GM12865 (cell line): ENCODE results near the gene SF3B6.

ENCODE experiments used
- DNase-seq: peaks from one replicate; pipeline ENCODE4 v3.0.0; 2010; ENCODE audit warnings: low read depth
- H3K4me3 ChIP-seq: 2 replicates; pipeline ENCODE4 v1.5.1; 2011; ENCODE audit warnings: mild to moderate bottlenecking, low read depth, low read length, control low read depth
- TF ChIP-seq, protein P1 (sequence below): IDR thresholded peaks from 2 replicates; pipeline ENCODE4 v1.5.1; 2011; ENCODE audit warnings: low read length, control low read depth, low read depth, inconsistent platforms; ENCODE audit not compliant: insufficient read depth; ENCODE audit errors: missing control alignments

The SF3B6 gene

DNA sequence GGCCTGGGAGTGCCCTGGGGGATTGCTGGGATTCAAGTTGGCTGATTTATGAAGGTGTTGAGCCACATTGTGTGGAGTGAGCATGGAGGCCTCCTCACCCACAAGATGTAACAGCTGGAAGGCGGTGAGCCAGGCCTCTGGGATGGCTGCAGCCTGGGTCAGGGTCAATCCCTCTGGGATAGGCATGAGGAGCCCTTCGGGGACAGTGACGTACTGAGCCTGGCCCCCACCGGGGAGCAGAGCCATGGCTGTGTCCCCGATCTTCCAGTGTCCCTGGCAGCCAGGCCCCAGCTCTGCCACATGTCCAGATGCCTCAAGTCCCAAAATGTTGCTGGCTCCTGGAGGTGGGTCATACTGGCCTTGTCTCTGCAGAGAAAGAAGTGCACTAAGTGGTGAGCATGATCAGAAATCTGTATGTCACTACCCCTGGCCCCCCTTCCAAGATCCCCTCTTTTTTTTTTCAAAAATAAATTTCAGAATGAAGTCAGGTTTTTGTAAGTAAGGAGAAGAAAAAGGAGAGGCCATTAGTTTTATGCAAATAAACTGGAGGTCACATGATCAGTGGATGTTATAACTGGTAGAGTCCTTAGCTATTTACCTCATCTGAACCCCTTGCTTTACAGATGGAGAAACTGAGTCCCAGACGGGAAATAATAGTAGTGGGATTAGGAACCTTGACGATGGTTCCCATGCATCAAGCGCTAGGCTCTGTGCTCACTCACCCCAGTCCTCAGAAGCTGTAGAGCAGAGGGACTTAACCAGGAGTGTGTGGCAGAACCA lies 6.9 kb upstream of the SF3B6 start:
- no peak for DNase-seq
- TF ChIP-seq, protein P1, sequence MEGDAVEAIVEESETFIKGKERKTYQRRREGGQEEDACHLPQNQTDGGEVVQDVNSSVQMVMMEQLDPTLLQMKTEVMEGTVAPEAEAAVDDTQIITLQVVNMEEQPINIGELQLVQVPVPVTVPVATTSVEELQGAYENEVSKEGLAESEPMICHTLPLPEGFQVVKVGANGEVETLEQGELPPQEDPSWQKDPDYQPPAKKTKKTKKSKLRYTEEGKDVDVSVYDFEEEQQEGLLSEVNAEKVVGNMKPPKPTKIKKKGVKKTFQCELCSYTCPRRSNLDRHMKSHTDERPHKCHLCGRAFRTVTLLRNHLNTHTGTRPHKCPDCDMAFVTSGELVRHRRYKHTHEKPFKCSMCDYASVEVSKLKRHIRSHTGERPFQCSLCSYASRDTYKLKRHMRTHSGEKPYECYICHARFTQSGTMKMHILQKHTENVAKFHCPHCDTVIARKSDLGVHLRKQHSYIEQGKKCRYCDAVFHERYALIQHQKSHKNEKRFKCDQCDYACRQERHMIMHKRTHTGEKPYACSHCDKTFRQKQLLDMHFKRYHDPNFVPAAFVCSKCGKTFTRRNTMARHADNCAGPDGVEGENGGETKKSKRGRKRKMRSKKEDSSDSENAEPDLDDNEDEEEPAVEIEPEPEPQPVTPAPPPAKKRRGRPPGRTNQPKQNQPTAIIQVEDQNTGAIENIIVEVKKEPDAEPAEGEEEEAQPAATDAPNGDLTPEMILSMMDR, result no peak
- H3K4me3 ChIP-seq, result peak overlapping the region; percentile 70

DNA sequence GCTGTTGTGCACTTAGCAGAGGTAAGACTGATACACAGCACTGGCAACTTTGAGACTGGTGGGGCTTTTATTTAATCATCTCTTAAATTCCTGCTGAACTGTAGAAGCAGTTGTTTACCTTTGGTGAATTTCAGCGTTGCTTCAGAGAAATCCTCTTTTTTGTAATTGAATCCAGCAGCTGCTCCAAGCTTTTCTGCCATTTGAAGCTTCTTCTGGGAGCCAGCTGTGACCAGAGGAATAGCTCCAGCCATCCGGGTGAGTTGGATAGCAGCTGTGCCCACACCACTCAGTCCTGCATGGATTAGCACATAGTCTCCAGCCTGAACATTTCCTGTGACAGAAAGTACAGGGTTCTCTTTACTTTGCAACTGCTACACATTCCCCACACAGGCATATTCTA lies 4.6 kb upstream of the SF3B6 start:
- TF ChIP-seq, protein P1, result no peak
- H3K4me3 ChIP-seq, result no peak overlapping the region
- DNase-seq, result no peak

DNA sequence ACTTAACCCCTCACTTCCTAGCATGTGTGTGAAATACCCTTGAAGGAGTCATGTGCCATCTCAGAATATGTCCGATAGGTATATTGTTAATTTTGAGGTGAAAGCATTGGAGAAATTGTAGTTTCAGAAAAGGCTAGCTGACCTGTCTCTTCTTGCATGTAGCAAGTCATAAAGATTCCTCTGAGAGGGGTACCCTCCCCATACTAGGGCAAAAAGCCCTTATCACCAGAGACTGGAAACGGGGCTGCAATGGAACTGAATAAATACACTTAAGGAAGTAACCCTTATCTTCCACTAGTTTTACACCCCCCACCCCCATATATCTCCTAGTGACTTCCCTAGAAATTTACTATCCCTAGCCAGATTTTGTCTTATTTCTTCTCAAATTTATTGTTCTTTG lies 1.8 kb upstream of the SF3B6 start:
- no peak for DNase-seq

DNA sequence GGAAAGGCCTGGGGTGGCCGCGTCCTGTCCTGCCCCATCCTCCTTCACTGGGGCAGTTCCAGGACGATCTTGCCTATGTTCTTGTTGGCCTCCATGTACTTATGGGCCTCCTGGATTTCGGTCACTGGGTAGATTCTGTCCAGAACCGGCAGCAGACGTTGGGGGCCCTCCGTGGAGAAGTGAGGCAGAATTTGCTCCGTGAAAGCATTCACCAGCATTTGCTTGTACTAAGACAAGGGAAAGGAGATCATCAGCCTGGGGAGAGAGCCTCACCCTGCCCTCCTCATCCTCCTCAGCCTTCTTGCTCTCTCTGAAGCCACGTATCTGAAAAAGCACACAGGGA lies 1.4 kb upstream of the SF3B6 start:
- DNase-seq, result no peak
- TF ChIP-seq, protein P1, result no peak
- peak overlapping the region; percentile 72 for H3K4me3 ChIP-seq

More for the DNA sequence above, 1.8 kb upstream of the SF3B6 start:
- TF ChIP-seq, protein P1, result no peak
- H3K4me3 ChIP-seq, result no peak overlapping the region; the same call in 1 of the 2 replicates

DNA sequence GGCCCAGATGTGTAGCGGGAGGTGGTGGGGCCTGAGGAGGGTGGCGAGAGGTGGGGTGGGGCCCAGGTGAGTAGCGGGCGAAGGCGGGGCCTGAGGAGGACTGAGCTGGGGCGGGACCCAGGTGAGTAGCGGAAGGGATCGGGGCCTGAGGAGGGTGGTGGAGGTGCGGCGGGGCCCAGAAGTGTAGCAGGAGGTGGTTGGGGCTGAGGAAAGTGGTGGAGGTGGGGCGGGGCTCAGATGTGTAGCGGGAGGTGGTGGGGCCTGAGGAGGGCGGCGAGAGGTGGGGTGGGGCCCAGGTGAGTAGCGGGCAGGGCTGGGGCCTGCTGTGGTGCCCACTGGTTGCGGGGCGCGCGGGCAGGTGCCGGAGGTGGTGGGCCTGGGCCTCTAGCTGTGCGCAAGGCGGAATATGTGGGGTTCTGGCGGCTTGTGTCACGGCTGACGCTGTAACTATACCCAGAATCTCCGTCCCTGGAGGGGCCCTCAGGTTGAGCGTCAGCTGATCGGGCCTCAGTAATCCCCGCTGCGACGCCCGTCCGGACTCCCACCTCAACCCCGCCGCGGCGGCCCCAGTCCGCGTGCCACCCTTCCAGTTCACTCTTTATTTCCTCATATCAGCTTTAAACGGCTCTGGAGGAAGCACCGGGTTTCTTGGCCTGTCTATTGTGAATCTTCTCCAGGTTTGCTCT lies 866 bp upstream of the SF3B6 start:
- TF ChIP-seq, protein P1, result no peak
- peak overlapping the region; percentile 72 for H3K4me3 ChIP-seq
- DNase-seq, result peak; percentile 29

DNA sequence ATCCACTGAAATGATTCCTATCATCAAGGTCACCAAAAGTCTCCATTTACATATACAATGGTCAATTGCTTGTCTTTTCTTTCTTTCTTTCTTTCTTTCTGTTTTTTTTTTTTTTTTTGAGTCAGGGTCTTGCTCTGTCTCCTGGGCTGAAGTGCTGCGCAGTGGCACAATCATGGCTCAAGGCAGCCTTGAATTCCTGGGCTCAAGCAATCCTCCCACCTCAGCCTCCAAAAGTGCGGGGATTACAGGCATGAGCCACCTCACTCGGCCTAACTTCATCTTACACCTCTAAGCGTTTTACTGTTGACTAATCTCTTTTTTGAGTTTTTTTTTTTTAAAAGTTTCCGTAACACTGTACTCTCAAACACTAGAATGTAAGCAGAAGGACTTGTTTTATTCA lies 867 bp downstream of the SF3B6 start:
- TF ChIP-seq, protein P1, result no peak
- DNase-seq, result no peak
- H3K4me3 ChIP-seq, result peak overlapping the region; percentile 85
